ENCODE measurements around the gene GADL1. TPM values are rescaled to one million over a fixed set of nuclear protein-coding genes. Genes with fewer than 3 reads are reported as not detected.
A peak's percentile ranks its signal among the peaks of the same experiment; 100 is the strongest.

GADL1 gene
- total and polyA plus RNA-seq, 4 donors: 0.01 to 2.4 (median 0.05) TPM

DNA sequence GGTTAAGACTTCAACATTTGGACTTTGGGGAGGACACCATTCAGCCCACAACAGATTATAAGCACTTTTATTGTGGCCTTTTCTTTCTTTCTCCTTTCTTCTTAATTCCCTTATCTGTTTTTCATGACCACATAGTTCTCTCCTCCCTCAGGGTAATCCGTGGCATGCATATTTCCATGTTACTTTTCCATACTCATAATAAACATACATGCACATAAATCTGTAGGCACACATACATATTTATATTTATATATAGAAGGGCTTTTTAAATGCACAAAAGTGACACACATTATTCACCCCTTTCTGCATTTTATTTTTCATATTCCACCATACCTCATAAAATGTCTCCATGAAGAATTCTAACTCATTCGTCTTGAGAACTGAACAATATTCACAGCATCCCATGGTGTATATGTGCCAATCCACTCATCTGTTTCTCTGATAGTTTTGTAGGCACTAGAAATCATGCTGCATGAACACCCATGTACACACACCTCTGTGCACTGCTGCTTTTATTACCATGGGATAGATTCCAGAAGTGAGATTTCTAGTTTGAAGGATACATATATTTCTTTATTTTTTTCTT is 38.1 kb upstream of the GADL1 start:
- Histone ChIP-seq H3K27me3 (ENCODE audit: control insufficient read depth in 3 of 3, insufficient read depth in 3 of 3, low read length in 2 of 3) (no peaks in the 10 kb centered on the region), H3K9ac (ENCODE audit: insufficient read depth in 1 of 2, low read length in 2 of 2) (no peak overlapping the region), H3K9me3 (ENCODE audit: control insufficient read depth in 4 of 4, insufficient read depth in 3 of 4, low read length in 3 of 4) (no peaks in the 10 kb centered on the region), H3K4me1 (ENCODE audit: control insufficient read depth in 5 of 5, insufficient read depth in 5 of 5, low read length in 5 of 5) (peaks cover 0 to 10% (median 0%) of the 10 kb centered on the region in 5 donors), H3K27ac (ENCODE audit: low read depth in 1 of 2, low read length in 1 of 2) (no peak overlapping the region), H3K4me3 (no peak overlapping the region), H3K36me3 (ENCODE audit: control insufficient read depth in 4 of 4, insufficient read depth in 4 of 4, low read length in 4 of 4) (no peaks in the 10 kb centered on the region)
- DNase-seq (no peak), ATAC-seq (ENCODE audit: insufficient read depth, low FRiP score) (no peak)
- 69 to 72% methylated on average over 2 of the region's 2 CpGs for WGBS, 2 donors
- TF ChIP-seq, protein P1, sequence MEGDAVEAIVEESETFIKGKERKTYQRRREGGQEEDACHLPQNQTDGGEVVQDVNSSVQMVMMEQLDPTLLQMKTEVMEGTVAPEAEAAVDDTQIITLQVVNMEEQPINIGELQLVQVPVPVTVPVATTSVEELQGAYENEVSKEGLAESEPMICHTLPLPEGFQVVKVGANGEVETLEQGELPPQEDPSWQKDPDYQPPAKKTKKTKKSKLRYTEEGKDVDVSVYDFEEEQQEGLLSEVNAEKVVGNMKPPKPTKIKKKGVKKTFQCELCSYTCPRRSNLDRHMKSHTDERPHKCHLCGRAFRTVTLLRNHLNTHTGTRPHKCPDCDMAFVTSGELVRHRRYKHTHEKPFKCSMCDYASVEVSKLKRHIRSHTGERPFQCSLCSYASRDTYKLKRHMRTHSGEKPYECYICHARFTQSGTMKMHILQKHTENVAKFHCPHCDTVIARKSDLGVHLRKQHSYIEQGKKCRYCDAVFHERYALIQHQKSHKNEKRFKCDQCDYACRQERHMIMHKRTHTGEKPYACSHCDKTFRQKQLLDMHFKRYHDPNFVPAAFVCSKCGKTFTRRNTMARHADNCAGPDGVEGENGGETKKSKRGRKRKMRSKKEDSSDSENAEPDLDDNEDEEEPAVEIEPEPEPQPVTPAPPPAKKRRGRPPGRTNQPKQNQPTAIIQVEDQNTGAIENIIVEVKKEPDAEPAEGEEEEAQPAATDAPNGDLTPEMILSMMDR (IDR thresholded peaks at IDR 0.05; ENCODE audit: control extremely low read depth, extremely low read depth): no peak

DNA sequence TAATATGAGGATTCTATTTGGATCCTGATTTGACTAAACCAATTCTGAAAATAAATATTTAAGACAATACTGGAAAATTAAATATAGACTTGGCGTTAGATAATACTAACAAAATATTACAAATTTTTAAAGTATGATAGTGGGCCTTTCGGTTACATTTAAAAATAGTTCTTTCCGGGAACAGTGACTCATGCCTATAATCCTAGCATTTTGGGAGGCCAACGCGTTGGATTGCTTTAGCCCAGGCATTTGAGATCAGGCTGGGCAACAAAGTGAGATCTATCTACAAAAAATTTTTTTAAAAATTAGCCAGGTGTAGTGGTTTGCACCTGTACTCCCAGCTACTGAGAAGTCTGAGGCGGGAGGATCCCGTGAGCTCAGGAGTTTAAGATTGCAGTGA is 30.3 kb upstream of the GADL1 start:
- H3K27me3 ChIP-seq (ENCODE audit: control insufficient read depth in 3 of 3, insufficient read depth in 3 of 3, low read length in 2 of 3): no peaks in the 10 kb centered on the region
- WGBS, 2 donors: 88 to 94% methylated on average over 7 of the region's 7 CpGs
- no peak for ATAC-seq (ENCODE audit: insufficient read depth, low FRiP score)
- H3K36me3 ChIP-seq (ENCODE audit: control insufficient read depth in 4 of 4, insufficient read depth in 4 of 4, low read length in 4 of 4): no peaks in the 10 kb centered on the region
- H3K27ac ChIP-seq (ENCODE audit: low read depth in 1 of 2, low read length in 1 of 2): no peak overlapping the region
- H3K4me3 ChIP-seq: no peak overlapping the region
- TF ChIP-seq, protein P1 (IDR thresholded peaks at IDR 0.05; ENCODE audit: control extremely low read depth, extremely low read depth): no peak
- peaks cover 0 to 5% (median 1%) of the 10 kb centered on the region in 4 donors for H3K9me3 ChIP-seq (ENCODE audit: control insufficient read depth in 4 of 4, insufficient read depth in 3 of 4, low read length in 3 of 4)
- DNase-seq: no peak
- H3K4me1 ChIP-seq (ENCODE audit: control insufficient read depth in 5 of 5, insufficient read depth in 5 of 5, low read length in 5 of 5): peaks cover 0 to 1% (median 0%) of the 10 kb centered on the region in 5 donors
- H3K9ac ChIP-seq (ENCODE audit: insufficient read depth in 1 of 2, low read length in 2 of 2): no peak overlapping the region

DNA sequence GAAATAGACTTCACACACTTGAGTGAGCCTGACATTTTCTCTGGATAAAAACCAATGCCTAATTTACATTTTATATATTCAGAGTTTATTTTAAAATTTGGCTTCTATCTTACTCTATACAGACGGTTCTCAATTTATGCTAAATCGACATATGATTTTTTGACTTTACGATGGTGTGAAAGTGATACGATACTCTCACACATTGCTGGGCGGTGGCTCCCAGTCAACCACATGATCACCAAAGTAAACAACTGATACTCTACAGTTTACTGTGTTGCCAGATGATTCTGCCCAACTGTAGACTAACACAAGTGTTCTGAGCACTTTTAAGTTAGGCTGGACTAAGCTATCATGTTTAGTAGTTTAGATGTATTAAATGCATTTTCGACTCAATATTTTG is 25.1 kb upstream of the GADL1 start:
- H3K4me3 ChIP-seq: no peak overlapping the region
- H3K9me3 ChIP-seq (ENCODE audit: control insufficient read depth in 4 of 4, insufficient read depth in 3 of 4, low read length in 3 of 4): peaks cover 0 to 6% (median 1%) of the 10 kb centered on the region in 4 donors
- H3K27ac ChIP-seq (ENCODE audit: low read depth in 1 of 2, low read length in 1 of 2): no peak overlapping the region
- no peaks in the 10 kb centered on the region for H3K36me3 ChIP-seq (ENCODE audit: control insufficient read depth in 4 of 4, insufficient read depth in 4 of 4, low read length in 4 of 4)
- 91 to 92% methylated on average over 6 of the region's 6 CpGs for WGBS, 2 donors
- peaks cover 0 to 8% (median 0%) of the 10 kb centered on the region in 5 donors for H3K4me1 ChIP-seq (ENCODE audit: control insufficient read depth in 5 of 5, insufficient read depth in 5 of 5, low read length in 5 of 5)
- TF ChIP-seq, protein P1 (IDR thresholded peaks at IDR 0.05; ENCODE audit: control extremely low read depth, extremely low read depth): no peak
- no peaks in the 10 kb centered on the region for H3K27me3 ChIP-seq (ENCODE audit: control insufficient read depth in 3 of 3, insufficient read depth in 3 of 3, low read length in 2 of 3)
- H3K9ac ChIP-seq (ENCODE audit: insufficient read depth in 1 of 2, low read length in 2 of 2): no peak overlapping the region
- peak in 1 of 3 donors; percentile 13 for DNase-seq
- ATAC-seq (ENCODE audit: insufficient read depth, low FRiP score): no peak

DNA sequence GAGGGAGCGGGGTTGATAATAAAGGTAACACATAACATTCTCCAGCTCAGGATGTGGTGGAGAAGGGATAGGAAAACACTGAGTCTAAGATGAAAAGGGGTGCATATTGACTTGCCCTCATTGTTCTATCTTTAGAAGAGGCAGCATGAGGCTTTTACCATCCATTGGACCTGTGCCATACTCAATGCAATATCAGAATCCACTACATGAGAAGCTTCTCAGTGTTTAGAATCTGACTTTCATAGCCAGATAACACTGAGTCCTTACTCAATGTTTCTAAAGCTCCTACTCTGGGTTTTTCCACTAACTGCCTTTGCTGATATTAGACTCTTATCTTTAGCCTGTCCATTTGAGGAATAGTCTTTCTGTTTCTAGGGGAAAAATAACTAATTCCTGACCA is 24.3 kb upstream of the GADL1 start:
- no peak overlapping the region for H3K27ac ChIP-seq (ENCODE audit: low read depth in 1 of 2, low read length in 1 of 2)
- TF ChIP-seq, protein P1 (IDR thresholded peaks at IDR 0.05; ENCODE audit: control extremely low read depth, extremely low read depth): no peak
- no peak overlapping the region for H3K4me3 ChIP-seq
- ATAC-seq (ENCODE audit: insufficient read depth, low FRiP score) (no peak), DNase-seq (no peak)
- peaks cover 0 to 6% (median 1%) of the 10 kb centered on the region in 4 donors for H3K9me3 ChIP-seq (ENCODE audit: control insufficient read depth in 4 of 4, insufficient read depth in 3 of 4, low read length in 3 of 4)
- H3K9ac ChIP-seq (ENCODE audit: insufficient read depth in 1 of 2, low read length in 2 of 2): no peak overlapping the region
- peaks cover 0 to 8% (median 0%) of the 10 kb centered on the region in 5 donors for H3K4me1 ChIP-seq (ENCODE audit: control insufficient read depth in 5 of 5, insufficient read depth in 5 of 5, low read length in 5 of 5)
- H3K36me3 ChIP-seq (ENCODE audit: control insufficient read depth in 4 of 4, insufficient read depth in 4 of 4, low read length in 4 of 4): no peaks in the 10 kb centered on the region
- 97 to 100% methylated on average over 1 of the region's 1 CpG for WGBS, 2 donors
- no peaks in the 10 kb centered on the region for H3K27me3 ChIP-seq (ENCODE audit: control insufficient read depth in 3 of 3, insufficient read depth in 3 of 3, low read length in 2 of 3)

Data from lung (tissue), 12 donors.